Fibroblast of the conjunctiva (primary cell): Measurements from ENCODE around the gene VCP.
A peak's percentile ranks its signal among the peaks of the same experiment; 100 is the strongest.

Experiments
- DNase-seq: peaks from one replicate; pipeline ENCODE4 v3.0.0-alpha.2; 2010; ENCODE audit warnings: low read depth

VCP gene

GRCh38 chr9:35072461-35073278 is at the start of gene VCP:
TSS of gene VCP (minus strand) at chr9:35072625. CDS start at chr9:35072353, 272 bp downstream.
- DNase-seq, result peak; percentile 98

GRCh38 chr9:35116898-35117551 is 44.6 kb upstream of the VCP start:
- peak; percentile 97 for DNase-seq

GRCh38 chr9:35116539-35116897 is 44.1 kb upstream of the VCP start:
- no peak for DNase-seq

- DNase-seq, result peak; percentile 91
These were observed 43.5 kb upstream of the VCP start, which contains the start of gene ATOSB for GRCh38 chr9:35115680-35116538. TSS of gene ATOSB (minus strand) at chr9:35115862. CDS start at chr9:35108274, 7,588 bp downstream.

- peak; percentile 42 for DNase-seq
These were observed 42.6 kb upstream of the VCP start for GRCh38 chr9:35114840-35115628.

- DNase-seq, result peak; percentile 98
These were observed 41.9 kb upstream of the VCP start for GRCh38 chr9:35114113-35114839.

GRCh38 chr9:35112257-35113020 is 40.0 kb upstream of the VCP start:
- peak; percentile 82 for DNase-seq

- peak; percentile 99 for DNase-seq
These were observed 38.8 kb upstream of the VCP start for GRCh38 chr9:35111001-35111933.

GRCh38 chr9:35110327-35110761 is 37.9 kb upstream of the VCP start:
- peak; percentile 23 for DNase-seq

- DNase-seq, result no peak
These were observed 36.6 kb upstream of the VCP start for GRCh38 chr9:35108946-35109575.

- DNase-seq, result no peak
These were observed 36.0 kb upstream of the VCP start for GRCh38 chr9:35108461-35108860.

GRCh38 chr9:35107297-35108290 is 35.2 kb upstream of the VCP start:
- DNase-seq, result no peak

GRCh38 chr9:35106343-35106730 is 33.9 kb upstream of the VCP start:
- DNase-seq, result no peak

GRCh38 chr9:35105571-35106342 is 33.3 kb upstream of the VCP start:
- no peak for DNase-seq

GRCh38 chr9:35105126-35105525 is 32.7 kb upstream of the VCP start:
- no peak for DNase-seq

- no peak for DNase-seq
These were observed 32.2 kb upstream of the VCP start for GRCh38 chr9:35104586-35104985.
